Measurements from ENCODE around the gene PTH2. TPM values are rescaled to one million over a fixed set of nuclear protein-coding genes. Genes with fewer than 3 reads are reported as not detected.

Gene PTH2
- total and polyA plus RNA-seq, 2 donors from 2014 or later, result not detected

GRCh38 chr19:49469828-49470614 is 46.8 kb upstream of the PTH2 start:
- Histone ChIP-seq H3K4me3 (ENCODE audit: low read length in 3 of 3) (no peak overlapping the region), H3K27ac (ENCODE audit: low read depth in 2 of 2, low read length in 2 of 2) (no peak overlapping the region), H3K9ac (ENCODE audit: low read length in 3 of 3) (no peak overlapping the region), H3K36me3 (ENCODE audit: control insufficient read depth in 2 of 3, insufficient read depth in 3 of 3, low read length in 3 of 3) (peaks cover 0 to 2% (median 0%) of the 10 kb centered on the region in 3 donors), H3K27me3 (ENCODE audit: control insufficient read depth, insufficient read depth, low read length) (no peaks in the 10 kb centered on the region), H3K4me1 (ENCODE audit: control insufficient read depth in 2 of 3, insufficient read depth in 2 of 3, low read depth in 1 of 3, low read length in 3 of 3) (peaks cover 0 to 10% (median 0%) of the 10 kb centered on the region in 3 donors), H3K9me3 (ENCODE audit: control insufficient read depth in 2 of 3, insufficient read depth in 1 of 3, low read length in 3 of 3) (no peaks in the 10 kb centered on the region)
- FAIRE-seq (no peak), DNase-seq (no peak)
- TF ChIP-seq CTCF (IDR thresholded peaks at IDR 0.05; ENCODE audit: borderline replicate concordance, extremely low read depth, insufficient read depth), result no peak
- intact Hi-C loops (cut with DNase I), result no loop called here

GRCh38 chr19:49468746-49469447 is 45.7 kb upstream of the PTH2 start:
- no peak overlapping the region for H3K4me3 ChIP-seq (ENCODE audit: low read length in 3 of 3)
- intact Hi-C loops (cut with DNase I), result no loop called here
- H3K36me3 ChIP-seq (ENCODE audit: control insufficient read depth in 2 of 3, insufficient read depth in 3 of 3, low read length in 3 of 3), result peaks cover 0 to 2% (median 0%) of the 10 kb centered on the region in 3 donors

GRCh38 chr19:49468199-49468598 is 45.0 kb upstream of the PTH2 start:
- TF ChIP-seq CTCF (IDR thresholded peaks at IDR 0.05; ENCODE audit: borderline replicate concordance, extremely low read depth, insufficient read depth), result no peak
- DNase-seq (no peak), FAIRE-seq (no peak)
- Histone ChIP-seq H3K4me1 (ENCODE audit: control insufficient read depth in 2 of 3, insufficient read depth in 2 of 3, low read depth in 1 of 3, low read length in 3 of 3) (peaks cover 0 to 2% (median 0%) of the 10 kb centered on the region in 3 donors), H3K36me3 (ENCODE audit: control insufficient read depth in 2 of 3, insufficient read depth in 3 of 3, low read length in 3 of 3) (peaks cover 0 to 2% (median 0%) of the 10 kb centered on the region in 3 donors), H3K27ac (ENCODE audit: low read depth in 2 of 2, low read length in 2 of 2) (no peak overlapping the region), H3K4me3 (ENCODE audit: low read length in 3 of 3) (no peak overlapping the region), H3K9ac (ENCODE audit: low read length in 3 of 3) (no peak overlapping the region), H3K9me3 (ENCODE audit: control insufficient read depth in 2 of 3, insufficient read depth in 1 of 3, low read length in 3 of 3) (no peaks in the 10 kb centered on the region), H3K27me3 (ENCODE audit: control insufficient read depth, insufficient read depth, low read length) (no peaks in the 10 kb centered on the region)
- intact Hi-C loops (cut with DNase I), result no loop called here

More at GRCh38 chr19:49468746-49469447, 45.7 kb upstream of the PTH2 start:
- Histone ChIP-seq H3K9ac (ENCODE audit: low read length in 3 of 3) (no peak overlapping the region), H3K9me3 (ENCODE audit: control insufficient read depth in 2 of 3, insufficient read depth in 1 of 3, low read length in 3 of 3) (no peaks in the 10 kb centered on the region), H3K27me3 (ENCODE audit: control insufficient read depth, insufficient read depth, low read length) (no peaks in the 10 kb centered on the region), H3K27ac (ENCODE audit: low read depth in 2 of 2, low read length in 2 of 2) (peak overlapping the region in 1 of 2 donors; percentile 72), H3K4me1 (ENCODE audit: control insufficient read depth in 2 of 3, insufficient read depth in 2 of 3, low read depth in 1 of 3, low read length in 3 of 3) (peaks cover 0 to 5% (median 0%) of the 10 kb centered on the region in 3 donors)
- DNase-seq, result peak in 3 of 5 donors; percentile 44 to 77 (median 56)
- TF ChIP-seq CTCF (IDR thresholded peaks at IDR 0.05; ENCODE audit: borderline replicate concordance, extremely low read depth, insufficient read depth), result no peak
- FAIRE-seq, result no peak
